GM19240 (cell line): ENCODE results near the gene ZNF524.

Experiments
- DNase-seq: peaks from one replicate; pipeline ENCODE4 v3.0.0; 2011; ENCODE audit warnings: low spot score; ENCODE audit not compliant: insufficient read length

Gene ZNF524

DNA sequence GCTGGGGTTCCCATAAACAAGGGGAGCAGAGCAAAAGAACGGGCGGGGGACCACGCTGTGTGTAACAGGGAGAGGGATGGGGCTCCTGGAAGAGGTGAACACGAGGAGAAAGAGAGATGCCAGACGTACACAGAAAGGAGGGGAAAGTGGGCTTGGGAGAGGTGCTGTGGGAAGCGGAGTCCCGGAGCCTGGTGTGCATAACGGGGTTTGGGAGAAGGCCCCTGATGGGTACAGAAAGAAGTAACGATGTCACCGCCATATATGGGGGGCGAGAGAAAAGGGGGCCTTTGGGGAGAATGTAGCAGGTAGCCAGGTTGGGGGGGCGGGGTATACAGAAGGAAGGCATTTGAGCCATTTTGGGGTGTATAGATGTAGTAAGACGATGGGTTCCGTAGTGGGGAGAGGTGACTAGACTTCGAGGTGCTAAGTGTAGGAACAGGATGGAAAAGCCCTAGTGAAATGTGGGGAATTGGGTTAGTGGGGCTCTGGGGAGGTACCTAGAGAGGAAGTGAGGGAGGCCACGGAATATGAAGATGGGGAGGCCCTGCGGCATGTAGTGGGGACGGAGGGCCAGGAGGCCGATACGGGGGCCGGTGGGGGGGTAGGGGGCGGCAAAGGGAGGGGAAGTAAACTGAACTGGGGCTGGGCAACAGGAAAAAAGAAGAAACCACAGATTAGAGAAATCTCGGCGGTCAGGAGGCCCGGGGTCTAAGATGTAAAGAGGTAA lies 41.5 kb downstream of the ZNF524 start:
- no peak for DNase-seq

GRCh38 chr19:55642153-55643002 lies 42.3 kb downstream of the ZNF524 start:
- no peak for DNase-seq

DNA sequence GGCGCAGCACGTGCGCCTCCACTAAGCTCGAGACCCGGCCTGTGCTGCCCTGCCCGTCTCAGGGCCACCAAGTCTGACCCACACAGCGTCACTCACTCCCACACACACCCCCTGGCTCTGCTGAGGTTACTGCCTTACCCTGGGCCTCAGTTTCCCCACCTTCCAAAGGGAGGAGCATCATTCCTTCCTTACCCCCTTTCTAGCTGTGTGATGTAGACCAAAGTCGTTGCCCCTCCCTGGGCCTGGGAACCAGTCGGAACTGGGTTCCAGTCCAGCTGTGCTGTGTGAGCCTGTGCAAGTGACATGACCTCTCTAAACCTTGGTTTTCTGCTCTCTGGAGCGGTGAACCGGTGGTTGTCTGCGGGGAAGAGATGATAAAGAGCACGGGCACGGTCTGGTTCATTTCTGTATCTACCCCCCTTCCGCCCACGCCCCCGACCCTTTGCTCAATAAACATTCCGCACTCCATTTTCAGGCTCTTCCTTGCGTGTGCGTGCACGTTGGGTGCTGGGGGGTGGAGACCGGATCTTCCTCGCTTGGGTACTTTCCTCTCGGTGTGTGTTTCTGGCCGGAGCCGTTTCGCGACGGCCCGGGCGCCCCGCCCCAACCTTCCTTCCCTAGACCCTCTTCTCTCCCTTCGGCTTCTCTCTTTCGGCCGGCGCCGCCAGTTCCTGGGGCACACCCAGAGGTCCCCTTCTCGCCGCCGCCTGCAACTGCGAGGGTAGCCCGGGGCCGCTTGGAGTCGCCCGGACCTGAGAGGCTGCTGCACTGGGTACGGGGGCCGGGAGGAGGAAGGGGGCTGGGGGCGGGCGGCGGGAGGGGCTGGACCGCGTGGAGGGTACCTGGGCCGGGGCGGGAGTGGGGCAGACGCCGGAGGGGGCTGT lies 43.2 kb downstream of the ZNF524 start, which contains the start of gene ZNF581:
ZNF581 (plus strand) TSS at position 647 of the 884 bp plus-strand sequence. CDS start 923 bp downstream, outside the sequence.
- peak; percentile 82 for DNase-seq

DNA sequence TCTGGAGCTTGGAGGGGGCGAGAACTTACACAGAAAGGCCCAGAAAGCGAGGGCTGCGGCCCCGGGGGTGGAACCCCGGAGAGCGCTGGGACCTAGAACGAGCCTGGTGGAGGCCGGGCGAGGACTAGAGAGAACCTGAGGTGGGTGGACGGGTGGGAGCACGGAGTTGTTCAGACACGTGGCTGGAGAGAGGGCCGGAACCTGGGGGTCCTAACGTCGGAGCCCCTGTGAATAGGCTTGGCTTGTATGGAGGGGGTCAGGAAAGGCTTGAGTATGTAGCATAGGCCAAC lies 43.7 kb downstream of the ZNF524 start:
- DNase-seq: no peak

- DNase-seq: no peak
Measured at GRCh38 chr19:55644191-55644833, 44.2 kb downstream of the ZNF524 start.

- DNase-seq: no peak
Measured at GRCh38 chr19:55644842-55645511, 44.9 kb downstream of the ZNF524 start.

DNA sequence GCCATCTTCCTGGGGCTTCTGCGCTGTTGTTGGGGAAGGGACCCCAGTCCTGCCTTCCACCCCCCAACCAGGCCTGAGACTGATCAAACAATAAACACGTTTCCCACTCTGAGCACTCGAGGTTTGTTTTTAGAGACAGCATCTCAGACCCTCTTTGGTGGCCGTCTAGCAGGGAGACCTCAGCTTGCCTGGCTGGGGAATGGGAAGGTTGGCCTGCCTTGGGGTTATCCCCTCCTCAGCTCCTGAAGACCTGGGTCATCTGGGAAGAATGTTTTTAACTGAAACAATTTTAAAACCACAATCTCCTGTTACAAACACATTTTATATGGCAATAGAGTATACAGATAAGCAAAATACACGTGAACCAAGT lies 45.4 kb downstream of the ZNF524 start:
- no peak for DNase-seq

GRCh38 chr19:55646889-55647731 lies 47.0 kb downstream of the ZNF524 start:
- no peak for DNase-seq

- no peak for DNase-seq
Measured at GRCh38 chr19:55647732-55648584, 47.9 kb downstream of the ZNF524 start, which contains the start of gene CCDC106. Gene CCDC106 (plus strand): TSS chr19:55648212. CDS start chr19:55649047, 835 bp downstream.

DNA sequence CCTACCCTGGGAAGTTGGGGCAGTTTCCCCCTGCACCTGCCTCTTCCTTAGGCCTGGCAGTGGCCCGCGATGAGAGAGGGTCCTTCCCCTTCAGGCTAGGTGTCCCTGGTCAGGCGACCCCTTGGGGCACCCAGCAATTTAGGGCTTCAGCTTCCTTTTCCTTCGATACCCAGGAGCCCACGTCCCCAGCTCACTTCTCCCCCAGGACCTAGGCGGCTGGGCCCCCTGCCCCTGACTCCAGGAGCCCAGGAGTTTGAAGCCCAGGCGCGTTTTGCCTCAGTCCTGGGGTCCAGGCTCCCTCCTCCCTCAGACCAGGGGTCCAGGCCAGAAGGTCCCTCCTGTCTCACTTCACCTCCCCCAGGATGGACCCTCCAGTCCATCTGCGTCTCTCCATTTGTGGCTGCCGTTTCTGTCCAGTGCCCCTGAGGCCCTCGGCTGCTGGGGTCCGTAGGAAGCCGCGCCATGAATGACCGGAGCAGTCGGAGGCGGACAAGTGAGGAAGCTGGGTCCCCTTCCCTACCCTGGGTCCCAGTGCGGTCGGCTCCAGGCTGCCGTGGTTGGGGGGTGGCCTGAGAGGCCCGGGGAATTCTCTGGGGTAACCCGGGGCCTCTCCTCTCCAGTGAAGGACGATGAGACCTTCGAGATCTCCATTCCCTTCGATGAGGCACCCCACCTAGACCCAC lies 48.6 kb downstream of the ZNF524 start:
- DNase-seq: no peak

GRCh38 chr19:55649268-55650125 lies 49.4 kb downstream of the ZNF524 start:
- DNase-seq: no peak

- no peak for DNase-seq
Measured at GRCh38 chr19:55650126-55650557, 50.1 kb downstream of the ZNF524 start.

DNA sequence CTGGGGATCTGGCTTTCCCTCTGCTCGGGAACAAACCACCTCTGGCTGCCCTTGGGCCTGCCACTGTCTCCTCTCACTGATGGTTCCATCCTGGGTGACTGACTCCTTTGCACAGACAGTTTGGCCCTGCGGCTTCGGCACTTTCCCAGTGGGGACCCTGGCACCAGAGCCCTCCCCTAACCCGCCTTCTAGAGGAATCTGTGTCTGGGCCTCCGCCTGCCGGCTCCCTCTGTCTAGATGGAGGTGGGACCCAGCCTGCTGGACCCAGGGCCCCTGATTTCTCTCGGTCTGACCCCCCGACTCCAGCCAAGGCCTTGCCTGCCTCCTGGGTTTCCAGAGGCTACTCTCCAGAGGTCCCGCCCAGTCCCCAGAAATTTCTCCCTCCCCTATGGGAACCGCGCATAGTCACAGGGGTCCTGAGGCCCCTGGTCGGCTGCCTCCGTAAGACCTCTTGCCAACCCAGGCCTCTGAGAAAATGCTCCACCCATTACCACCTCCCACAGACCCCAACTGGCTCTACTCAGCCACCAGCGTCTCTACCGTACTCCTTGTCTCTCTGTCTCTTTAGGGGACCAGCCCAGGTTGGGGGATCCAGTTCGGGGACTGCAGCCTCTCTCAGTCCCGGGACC lies 50.6 kb downstream of the ZNF524 start:
- DNase-seq: no peak

DNA sequence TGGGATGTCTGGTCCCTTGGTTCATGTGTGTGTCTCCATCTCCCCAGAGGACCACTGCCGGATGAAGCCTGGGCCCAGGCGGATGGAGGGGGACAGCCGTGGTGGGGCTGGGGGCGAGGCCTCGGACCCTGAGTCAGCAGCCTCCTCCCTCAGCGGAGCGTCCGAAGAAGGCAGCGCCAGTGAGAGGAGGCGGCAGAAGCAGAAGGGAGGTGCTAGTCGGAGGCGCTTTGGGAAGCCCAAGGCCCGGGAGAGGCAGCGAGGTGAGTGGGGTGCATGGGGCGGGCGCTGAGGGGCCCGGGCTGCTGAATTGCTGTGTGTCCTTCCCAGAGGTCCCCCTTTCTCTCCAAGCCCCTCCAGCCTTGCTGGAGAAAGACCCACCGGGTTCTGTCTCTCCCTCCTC lies 51.1 kb downstream of the ZNF524 start:
- DNase-seq: no peak

GRCh38 chr19:55652311-55653128 lies 52.4 kb downstream of the ZNF524 start:
- DNase-seq: no peak
